SH-SY5Y (cell line): ENCODE measurements around the gene ITFG1.

Experiments used
- GATA2 ChIP-seq: IDR thresholded peaks from 2 replicates; pipeline ENCODE4 v1.6.1; 2011; ENCODE audit warnings: mild to moderate bottlenecking, low read depth, low read length
- GATA3 ChIP-seq: IDR thresholded peaks from 2 replicates; pipeline ENCODE4 v1.6.1; 2011; ENCODE audit warnings: low read depth, mild to moderate bottlenecking, low read length, moderate library complexity

The ITFG1 gene

GRCh38 chr16:47317465-47318240 lies 143.2 kb downstream of the ITFG1 start:
- TF ChIP-seq GATA2 (no peak), GATA3 (no peak)

DNA sequence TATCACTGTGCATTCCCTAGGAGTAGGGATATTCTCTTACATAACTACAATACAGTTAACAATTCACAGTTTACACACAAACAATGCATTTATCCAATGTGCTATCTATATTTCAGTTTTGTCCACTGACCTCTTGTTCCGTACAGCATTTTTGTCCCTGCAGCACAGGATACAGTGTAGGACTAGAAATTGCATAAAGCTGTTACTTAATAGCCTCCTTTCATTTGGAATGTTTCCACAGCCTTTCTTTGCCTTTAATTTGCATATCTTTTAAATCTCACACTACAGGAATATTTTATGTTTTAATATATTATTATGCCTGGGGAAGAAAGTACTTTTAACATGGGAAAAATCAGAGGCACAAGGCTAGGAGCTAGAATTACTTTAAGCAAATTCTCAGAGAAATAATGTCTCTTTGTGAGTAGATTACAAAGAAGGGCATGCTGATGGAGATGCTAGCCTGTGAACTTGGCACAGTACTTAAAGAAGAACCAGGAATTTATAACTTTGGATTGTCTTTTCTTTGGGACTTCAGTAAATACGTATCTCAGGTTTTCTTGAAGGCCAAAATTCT lies 144.3 kb downstream of the ITFG1 start:
- TF ChIP-seq GATA2 (no peak), GATA3 (no peak)

DNA sequence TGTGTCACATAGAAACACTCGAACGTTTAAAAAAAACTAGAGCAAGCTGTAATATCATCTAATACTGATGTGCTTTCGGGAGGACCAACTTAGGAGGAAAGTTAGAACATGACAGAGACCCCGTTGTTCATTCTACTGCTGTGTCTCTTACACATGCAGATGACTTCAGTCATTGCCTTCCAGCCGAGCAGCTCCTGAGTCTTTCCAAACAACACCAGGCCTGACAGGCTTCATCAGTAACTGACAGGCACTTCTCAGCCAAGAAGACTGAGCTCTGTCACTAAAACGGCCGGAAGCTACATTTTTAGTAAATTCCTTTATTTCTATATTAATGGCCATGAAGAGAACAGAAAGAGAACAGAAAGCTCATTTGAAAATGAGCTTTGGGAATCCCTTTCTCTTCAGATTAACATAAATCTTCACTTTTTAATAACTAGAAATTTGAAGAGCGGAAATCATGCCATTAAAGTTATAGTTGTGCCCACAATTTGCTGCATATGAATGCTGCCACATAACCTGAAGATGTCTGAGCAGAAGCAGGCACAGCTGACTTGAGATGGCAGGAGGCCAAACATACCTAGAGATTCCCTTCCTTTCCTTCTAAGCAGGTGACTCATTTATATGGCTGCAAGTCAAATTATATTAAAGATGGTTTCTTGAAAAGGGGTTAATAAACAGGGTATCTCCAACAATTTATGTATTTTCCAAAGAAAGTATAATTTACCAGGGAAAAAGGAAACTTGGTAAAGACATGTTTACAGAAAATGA lies 148.9 kb downstream of the ITFG1 start:
- TF ChIP-seq GATA2 (no peak), GATA3 (no peak)

DNA sequence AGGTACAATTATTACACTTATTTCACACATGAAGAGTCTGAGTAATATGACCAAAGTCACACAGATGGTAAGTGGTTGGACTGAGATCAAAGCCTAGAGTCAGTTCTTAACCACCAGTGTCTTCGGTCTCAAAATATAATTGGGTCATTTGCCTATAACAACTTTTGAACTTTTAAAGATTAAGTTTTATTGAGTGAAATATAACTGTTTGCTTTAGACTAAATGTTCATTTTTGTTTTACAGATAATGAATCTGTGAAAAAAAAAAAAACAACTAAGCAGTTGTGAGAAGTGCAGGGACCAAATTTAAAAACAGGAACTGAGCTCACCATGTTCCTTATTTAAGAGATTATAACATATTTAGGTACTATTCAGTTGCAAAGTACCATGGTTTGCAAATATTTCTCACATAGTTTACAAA lies 150.1 kb downstream of the ITFG1 start:
- TF ChIP-seq GATA3 (no peak), GATA2 (no peak)

DNA sequence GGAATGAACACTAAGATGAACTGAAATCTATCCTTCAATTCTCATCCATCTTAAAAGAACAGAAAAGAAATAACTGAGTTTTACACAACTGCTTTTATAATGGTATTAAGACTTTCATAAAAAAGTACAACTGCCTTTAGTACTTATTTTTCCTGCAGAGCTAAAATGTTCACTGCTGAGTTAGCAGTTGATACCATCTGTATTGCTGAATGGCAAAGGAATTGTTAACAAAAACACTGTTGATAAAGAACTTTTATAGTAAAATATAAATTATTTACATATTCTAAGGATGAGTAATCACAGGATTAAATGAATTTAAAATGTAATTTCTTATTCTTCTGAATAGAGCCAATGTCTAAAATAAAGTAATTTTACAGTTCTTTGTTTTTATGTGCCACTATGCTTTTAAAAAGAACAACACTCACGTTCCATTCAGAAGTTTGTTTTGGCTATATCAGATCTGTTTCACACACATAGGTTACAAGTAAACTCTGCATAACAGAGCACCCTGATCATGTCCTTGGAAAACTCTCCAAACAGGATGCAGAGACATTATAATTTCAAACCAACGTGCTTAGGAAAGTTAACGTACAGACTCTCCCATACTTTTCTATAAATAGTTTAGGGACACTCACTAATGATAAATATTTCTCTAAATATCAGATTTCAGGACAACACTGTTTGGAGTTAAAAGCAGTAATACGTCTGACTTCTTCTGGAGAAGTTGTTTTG lies 151.1 kb downstream of the ITFG1 start:
- TF ChIP-seq GATA2 (no peak), GATA3 (no peak)

GRCh38 chr16:47308601-47309000 lies 152.3 kb downstream of the ITFG1 start:
- TF ChIP-seq GATA3 (no peak), GATA2 (no peak)

- TF ChIP-seq GATA3 (no peak), GATA2 (no peak)
Observed at GRCh38 chr16:47304563-47304962, 156.3 kb downstream of the ITFG1 start.

GRCh38 chr16:47299587-47299986 lies 161.3 kb downstream of the ITFG1 start:
- TF ChIP-seq GATA3 (no peak), GATA2 (no peak)

DNA sequence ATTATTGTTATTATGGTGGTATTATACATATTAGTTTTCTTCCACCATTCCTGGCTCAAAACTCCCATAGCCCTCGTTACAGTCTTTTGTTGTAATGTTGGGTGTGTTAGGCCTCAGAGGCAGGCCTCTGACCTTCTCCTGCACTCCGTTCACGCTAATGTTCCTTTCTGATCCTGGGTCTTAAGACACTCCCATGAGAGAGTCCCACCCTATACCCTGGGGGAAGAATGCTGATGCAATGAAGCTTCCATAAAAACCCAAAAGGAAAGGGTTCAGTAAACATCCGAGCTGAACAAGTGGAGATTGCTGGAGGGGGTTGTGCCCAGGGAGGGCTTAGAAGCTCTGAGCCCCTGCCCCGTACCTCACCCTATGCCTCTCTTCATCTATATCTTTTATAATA lies 175.9 kb downstream of the ITFG1 start:
- no peak for TF ChIP-seq GATA3
- no peak for TF ChIP-seq GATA2

DNA sequence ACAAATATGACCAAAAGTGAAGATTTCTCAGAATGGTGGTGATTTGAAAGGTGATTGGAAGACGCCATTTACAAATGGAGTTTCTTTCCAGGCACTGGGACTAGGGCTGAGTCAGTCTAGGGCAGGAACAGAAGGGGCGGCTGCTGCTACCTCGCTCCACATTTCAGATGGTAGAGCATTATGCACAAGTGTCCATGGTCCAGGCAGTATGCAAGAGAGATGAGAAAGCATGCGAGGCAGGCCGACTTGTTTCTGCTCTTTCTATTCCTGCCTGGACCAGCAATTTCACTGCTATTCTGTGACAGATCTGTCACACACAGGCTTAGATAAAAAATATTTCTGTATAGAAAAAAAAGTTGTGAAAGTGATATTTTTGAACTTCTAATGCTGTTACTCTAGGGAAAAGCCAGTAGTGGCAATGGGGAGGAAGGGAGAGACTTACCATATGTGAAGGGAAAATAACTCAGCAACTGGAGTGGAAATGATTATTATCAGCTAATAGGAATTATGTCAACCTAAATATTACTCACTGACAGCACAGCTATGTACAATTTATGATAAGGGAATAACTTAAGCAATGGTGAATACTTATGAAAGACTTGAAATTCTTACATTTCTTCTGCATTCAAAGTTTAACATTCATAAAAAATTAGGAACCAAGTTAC lies 182.4 kb downstream of the ITFG1 start:
- no peak for TF ChIP-seq GATA3
- no peak for TF ChIP-seq GATA2

- no peak for TF ChIP-seq GATA3
- no peak for TF ChIP-seq GATA2
Observed at GRCh38 chr16:47276522-47276921, 184.3 kb downstream of the ITFG1 start.

DNA sequence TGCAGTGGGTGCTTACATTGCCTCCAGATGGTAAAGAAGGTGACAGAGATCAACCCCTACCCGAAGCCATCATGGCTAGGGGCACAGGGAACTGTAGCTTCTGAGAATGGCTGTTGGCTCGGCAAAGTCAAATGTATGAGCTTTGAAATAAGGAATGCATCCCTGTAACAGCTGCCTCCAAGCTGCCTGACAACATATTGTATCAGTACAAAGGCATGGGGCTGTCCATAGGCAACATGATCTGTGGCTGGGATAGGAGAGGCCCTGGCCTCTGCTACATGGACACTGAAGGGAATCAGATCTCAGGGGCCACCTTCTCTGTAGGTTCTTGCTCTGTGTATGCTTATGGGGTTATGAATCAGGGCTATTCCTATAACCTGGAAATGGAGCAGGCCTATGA lies 197.9 kb downstream of the ITFG1 start:
- TF ChIP-seq GATA2: no peak
- TF ChIP-seq GATA3: no peak

- TF ChIP-seq GATA3 (no peak), GATA2 (no peak)
Observed at GRCh38 chr16:47260503-47260902, 200.4 kb downstream of the ITFG1 start.
